ENCODE data around the gene EIF2B2.
A peak's percentile ranks its signal among the peaks of the same experiment; 100 is the strongest.

Gene EIF2B2

GRCh38 chr14:75042035-75042434 is 39.3 kb downstream of the EIF2B2 start:
- DNase-seq (ENCODE audit: low read depth in 2 of 2) = no peak

- no peak for DNase-seq (ENCODE audit: low read depth in 2 of 2)
Observed at GRCh38 chr14:75044322-75044721, 41.6 kb downstream of the EIF2B2 start.

- DNase-seq (ENCODE audit: low read depth in 2 of 2) = no peak
Observed at GRCh38 chr14:75044752-75045151, 42.0 kb downstream of the EIF2B2 start.

- no peak for DNase-seq (ENCODE audit: low read depth in 2 of 2)
Observed at GRCh38 chr14:75046275-75046674, 43.6 kb downstream of the EIF2B2 start.

- no peak for DNase-seq (ENCODE audit: low read depth in 2 of 2)
Observed at GRCh38 chr14:75046899-75047298, 44.2 kb downstream of the EIF2B2 start.

GRCh38 chr14:75047506-75047905 is 44.8 kb downstream of the EIF2B2 start:
- DNase-seq (ENCODE audit: low read depth in 2 of 2) = no peak

- DNase-seq (ENCODE audit: low read depth in 2 of 2) = no peak
Observed at GRCh38 chr14:75048101-75048500, 45.4 kb downstream of the EIF2B2 start.

- DNase-seq (ENCODE audit: low read depth in 2 of 2) = no peak
Observed at GRCh38 chr14:75049136-75049535, 46.4 kb downstream of the EIF2B2 start.

GRCh38 chr14:75049731-75050201 is 47.0 kb downstream of the EIF2B2 start:
- DNase-seq (ENCODE audit: low read depth in 2 of 2) = no peak

- peak; percentile 60 to 62 for DNase-seq (ENCODE audit: low read depth in 2 of 2)
Observed at GRCh38 chr14:75050852-75051555, 48.3 kb downstream of the EIF2B2 start, which contains the start of gene MLH3. Gene MLH3, minus strand, starts transcription at chr14:75051467. Its CDS starts 1,812 bp downstream, at chr14:75049655.

GRCh38 chr14:75051556-75051899 is 48.8 kb downstream of the EIF2B2 start:
- no peak for DNase-seq (ENCODE audit: low read depth in 2 of 2)

- no peak for DNase-seq (ENCODE audit: low read depth in 2 of 2)
Observed at GRCh38 chr14:75053396-75054291, 50.9 kb downstream of the EIF2B2 start.

GRCh38 chr14:75054421-75054820 is 51.7 kb downstream of the EIF2B2 start:
- no peak for DNase-seq (ENCODE audit: low read depth in 2 of 2)

GRCh38 chr14:75059642-75060041 is 56.9 kb downstream of the EIF2B2 start:
- no peak for DNase-seq (ENCODE audit: low read depth in 2 of 2)

GRCh38 chr14:75060420-75060819 is 57.7 kb downstream of the EIF2B2 start:
- DNase-seq (ENCODE audit: low read depth in 2 of 2) = no peak
